M059J (cell line): ENCODE results near the gene DNAH12. TPM values are rescaled to one million over a fixed set of nuclear protein-coding genes. Genes with fewer than 3 reads are reported as not detected.

Experiments used
- DNase-seq: peaks from one replicate; pipeline ENCODE4 v3.0.0-alpha.2; 2012; ENCODE audit warnings: low read depth
- total RNA-seq: library from RNA; depleted of rRNA; stranded (reverse); fragments of >200 nt; shearing (Covaris generic); gene quantifications from 2 replicates; pipeline ENCODE4 v1.2.3, GENCODE V29; 2014; rRNA removed

Gene DNAH12, protein sequence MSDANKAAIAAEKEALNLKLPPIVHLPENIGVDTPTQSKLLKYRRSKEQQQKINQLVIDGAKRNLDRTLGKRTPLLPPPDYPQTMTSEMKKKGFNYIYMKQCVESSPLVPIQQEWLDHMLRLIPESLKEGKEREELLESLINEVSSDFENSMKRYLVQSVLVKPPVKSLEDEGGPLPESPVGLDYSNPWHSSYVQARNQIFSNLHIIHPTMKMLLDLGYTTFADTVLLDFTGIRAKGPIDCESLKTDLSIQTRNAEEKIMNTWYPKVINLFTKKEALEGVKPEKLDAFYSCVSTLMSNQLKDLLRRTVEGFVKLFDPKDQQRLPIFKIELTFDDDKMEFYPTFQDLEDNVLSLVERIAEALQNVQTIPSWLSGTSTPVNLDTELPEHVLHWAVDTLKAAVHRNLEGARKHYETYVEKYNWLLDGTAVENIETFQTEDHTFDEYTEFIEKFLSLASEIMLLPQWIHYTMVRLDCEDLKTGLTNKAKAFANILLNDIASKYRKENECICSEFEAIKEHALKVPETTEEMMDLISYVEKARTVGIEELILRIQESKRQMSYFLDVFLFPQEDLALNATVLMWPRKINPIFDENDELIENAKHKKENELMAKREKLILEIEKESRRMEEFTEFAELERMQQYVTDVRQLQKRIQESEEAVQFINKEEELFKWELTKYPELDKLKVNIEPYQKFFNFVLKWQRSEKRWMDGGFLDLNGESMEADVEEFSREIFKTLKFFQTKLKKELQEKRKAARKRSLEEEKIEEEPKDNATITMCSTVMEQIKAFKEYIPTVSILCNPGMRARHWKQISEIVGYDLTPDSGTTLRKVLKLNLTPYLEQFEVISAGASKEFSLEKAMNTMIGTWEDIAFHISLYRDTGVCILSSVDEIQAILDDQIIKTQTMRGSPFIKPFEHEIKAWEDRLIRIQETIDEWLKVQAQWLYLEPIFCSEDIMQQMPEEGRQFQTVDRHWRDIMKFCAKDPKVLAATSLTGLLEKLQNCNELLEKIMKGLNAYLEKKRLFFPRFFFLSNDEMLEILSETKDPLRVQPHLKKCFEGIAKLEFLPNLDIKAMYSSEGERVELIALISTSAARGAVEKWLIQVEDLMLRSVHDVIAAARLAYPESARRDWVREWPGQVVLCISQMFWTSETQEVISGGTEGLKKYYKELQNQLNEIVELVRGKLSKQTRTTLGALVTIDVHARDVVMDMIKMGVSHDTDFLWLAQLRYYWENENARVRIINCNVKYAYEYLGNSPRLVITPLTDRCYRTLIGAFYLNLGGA (N-terminal part only)
- 0.02 and 0.47 TPM in 2 replicates for total RNA-seq

DNA sequence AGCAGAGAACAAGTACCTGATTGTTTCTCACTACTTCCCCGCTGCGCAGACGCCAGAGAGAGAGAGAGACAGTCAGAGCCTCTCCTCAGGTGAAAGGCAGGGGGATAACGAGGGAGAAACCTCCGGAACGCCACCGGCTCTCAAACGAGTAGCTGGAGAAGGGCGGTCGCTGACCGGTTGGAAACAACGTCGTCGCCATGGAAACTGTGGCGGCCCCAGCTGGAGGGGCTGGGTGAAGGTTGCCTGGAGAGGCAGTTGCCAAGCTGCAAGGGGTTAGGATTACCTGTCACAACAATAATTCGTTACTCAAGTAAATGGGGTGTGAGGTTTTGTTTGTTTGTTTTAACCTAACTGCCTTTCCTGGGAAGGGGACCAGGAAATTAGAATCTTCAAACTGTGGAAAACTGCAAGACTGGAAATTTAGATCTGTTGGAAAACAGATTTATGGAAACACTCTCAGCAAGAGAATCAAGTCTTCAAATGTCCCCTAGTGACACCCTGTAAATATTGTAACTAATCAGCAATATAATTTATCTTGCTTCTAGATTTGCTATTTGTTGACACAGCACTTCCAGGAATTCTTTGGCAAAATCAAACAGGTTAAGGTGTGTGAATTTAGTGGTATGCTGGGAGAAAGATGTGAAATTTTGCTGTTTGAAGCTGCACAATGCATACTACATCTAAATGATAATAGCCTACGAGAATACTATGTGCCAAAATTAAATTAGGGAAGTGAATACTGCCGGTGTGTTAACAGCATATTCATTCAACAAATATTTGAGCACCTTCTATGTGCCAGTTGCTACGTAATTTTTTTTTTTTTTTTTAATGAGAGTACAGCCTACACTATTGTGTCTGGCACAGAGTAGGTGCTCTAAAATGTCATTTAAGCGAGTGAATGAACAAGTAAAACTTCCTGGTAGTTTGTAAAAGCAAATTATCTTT lies at the start of gene DNAH12:
Gene DNAH12 (minus strand): TSS at position 164 of the 945 bp plus-strand sequence. CDS start 1,474 bp downstream, outside the sequence.
- peak; percentile 70 for DNase-seq

DNA sequence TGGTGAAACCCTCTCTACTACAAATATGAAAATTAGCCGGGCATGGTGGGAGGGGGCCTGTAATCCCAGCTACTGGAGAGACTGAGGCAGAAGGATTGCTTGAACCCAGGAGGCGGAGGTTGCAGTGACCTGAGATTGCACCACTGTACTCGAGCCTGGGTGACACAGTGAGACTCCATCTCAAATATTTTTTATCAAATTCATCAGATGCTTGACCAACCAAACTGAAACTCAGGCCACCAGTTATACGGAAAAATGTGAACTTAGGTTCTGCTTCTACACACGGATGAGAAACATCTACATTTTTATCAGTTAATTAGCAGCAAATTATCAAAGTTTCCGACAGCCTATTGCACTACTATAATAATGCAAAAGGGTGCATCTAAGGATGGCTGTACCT lies 48.2 kb upstream of the DNAH12 start:
- no peak for DNase-seq

DNA sequence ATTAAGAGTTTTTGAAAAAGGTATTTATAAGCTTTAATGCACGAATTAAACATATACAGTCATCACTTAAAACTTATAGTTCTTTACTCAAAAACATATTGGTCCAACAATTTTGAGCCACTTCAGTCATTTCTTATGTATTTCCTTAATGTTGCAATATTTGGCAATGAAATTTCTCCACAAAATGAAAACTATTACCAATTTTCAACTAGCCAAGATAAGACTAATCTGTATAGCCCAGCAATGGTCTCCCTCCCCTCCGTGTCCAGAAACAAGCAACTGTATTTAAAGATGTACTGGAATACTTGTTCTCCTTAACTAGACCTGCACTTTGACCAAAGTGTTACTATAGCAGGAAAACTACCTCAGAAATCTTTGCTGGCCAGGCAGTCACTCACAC lies 43.8 kb upstream of the DNAH12 start:
- DNase-seq: no peak

DNA sequence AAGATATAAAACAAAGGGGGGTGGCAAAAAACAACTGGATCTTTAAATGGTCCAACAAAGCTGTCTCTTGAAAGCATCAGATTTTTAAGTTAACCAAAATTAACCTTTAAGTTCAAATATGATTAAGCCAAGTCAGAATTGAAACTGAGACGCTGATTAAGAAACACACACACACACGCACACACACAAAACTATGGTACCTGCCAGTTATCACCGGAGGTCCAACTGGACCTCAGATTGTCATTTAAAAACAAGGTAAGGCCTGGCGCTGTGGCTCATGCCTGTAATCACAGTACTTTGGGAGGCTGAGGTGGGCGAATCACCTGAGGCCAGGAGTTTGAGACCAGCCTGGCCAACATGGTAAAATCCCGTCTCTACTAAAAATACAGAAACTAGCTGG lies 42.6 kb upstream of the DNAH12 start:
- DNase-seq: no peak

DNA sequence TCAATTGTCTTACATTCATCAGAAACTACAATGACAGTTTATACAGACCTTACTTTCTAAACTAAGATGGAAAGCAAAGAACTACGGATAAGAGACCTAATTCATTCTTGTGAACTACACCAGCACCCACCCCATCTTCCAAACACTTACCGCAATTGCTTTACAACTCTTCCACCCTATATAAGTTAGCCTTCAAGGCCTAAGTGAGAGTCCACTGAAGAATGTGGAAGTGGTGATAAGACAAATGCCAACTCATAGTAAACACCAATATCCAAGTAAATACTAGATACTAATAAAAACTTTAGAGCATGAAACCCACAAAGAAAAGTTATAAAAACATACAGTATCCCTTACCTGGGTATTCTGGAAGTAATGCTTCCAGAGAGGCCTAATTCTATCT lies 39.4 kb upstream of the DNAH12 start:
- no peak for DNase-seq

DNA sequence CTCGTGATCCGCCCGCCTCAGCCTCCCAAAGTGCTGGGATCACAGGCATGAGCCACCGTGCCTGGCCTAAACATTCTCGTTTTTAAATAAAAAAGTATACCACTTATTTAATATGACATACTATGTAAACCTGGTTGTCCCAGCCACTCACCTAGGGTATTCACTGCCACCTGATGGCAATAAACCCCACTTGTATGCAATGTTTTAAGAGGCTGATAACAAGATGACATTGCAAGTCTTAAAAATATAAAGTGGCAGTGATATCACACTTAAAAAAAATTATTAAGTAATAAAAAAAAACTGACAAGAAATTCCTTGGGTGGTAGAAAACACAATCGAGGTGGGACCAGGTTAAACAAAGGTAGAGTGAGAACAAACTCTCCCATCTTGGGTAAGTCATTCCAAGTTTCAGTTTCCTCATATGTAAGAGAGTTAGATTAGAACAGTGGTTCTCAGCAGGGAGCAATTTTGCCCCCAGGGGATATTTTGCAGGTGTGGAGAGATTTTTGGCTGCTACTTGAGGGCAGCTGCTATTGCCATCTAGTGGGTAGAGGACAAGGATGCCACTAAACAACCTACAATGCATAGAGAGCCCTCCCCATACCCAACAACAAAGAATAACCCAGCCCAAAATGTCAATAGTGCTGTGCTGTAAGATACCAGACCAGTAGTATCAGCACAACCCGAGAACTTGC lies 38.5 kb upstream of the DNAH12 start:
- peak; percentile 68 for DNase-seq

DNA sequence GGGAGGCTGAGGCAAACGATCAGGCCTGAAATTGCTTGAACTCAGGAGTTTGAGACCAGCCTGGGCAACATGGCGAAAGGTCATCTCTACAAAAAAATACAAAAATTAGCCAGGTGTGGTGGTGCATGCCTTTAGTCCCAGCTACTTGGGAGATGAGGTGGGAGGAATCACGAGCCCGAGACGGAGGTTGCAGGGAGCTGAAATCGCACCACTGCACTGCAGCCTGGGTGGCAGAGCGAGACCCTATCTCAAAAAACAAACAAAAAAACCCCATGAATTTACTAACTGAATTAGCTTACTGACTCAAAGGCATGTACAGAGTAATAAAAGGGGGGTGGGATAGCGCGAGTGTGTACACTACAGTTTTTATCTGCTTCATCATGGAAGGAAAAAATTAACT lies 33.7 kb upstream of the DNAH12 start:
- no peak for DNase-seq

DNA sequence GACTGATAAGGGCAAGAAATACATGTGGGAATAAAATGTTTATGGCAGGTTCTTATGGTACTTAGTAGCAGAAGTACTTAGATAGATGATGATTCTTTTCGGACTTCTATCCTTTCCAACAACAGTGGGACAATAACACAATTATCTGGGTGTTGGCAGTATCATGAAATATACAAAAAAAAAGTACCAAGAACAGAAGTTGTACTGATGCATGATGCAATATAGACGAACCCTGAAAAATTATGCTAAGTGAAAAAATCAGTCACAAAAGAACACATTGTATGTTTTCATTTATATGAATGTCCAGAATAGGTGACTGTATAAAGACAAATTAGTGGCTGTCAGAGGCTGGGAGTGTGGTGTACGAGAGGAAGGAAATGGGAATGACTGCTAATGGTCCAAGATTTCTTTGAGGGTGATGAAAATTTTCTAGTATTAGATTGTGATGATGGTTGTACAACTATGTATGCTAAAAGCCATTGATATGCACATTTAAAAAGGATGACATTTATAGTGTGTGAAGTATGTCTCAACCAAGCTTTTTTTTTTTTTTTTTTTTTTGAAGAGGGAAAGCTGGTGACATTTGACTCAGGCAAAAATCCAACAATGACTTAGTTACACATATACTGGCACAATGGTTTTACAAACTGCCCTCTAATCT lies 32.0 kb upstream of the DNAH12 start:
- DNase-seq: no peak

DNA sequence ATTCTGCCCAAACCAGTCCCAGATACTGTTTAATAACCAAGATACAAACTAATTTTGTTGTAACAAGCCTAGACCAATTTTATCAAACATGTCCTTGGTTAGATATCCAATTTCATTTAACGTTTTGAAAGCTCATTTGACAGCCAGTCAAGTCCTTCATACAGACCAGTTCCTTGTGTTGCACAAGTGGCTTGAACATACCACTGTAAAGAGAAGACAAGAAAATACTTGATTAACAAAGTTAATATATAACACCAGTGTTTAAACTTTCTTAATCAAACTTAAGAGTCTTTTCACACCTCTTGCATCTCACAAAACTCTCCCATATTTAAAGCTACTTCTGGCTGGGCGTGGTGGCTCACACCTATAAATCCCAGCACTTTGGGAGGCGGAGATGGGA lies 28.0 kb upstream of the DNAH12 start:
- no peak for DNase-seq

DNA sequence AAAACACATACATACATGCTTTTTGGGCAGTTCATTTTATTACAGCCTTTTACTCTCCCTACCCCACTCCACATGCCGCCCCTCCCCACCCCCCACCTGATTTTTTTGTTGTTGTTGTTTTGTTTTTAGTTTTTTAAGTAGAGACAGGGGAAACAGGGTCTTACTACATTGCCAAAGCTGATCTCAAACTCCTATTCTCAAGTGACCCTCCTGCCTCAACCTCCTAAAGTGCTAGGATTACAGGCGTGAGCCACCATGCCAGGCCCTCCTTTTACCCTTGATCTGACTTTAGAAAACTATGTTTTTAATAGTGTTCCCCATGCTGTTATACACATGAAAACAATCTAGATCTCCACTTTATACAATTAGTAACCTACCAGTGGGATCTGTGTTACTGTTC lies 26.7 kb upstream of the DNAH12 start:
- no peak for DNase-seq

DNA sequence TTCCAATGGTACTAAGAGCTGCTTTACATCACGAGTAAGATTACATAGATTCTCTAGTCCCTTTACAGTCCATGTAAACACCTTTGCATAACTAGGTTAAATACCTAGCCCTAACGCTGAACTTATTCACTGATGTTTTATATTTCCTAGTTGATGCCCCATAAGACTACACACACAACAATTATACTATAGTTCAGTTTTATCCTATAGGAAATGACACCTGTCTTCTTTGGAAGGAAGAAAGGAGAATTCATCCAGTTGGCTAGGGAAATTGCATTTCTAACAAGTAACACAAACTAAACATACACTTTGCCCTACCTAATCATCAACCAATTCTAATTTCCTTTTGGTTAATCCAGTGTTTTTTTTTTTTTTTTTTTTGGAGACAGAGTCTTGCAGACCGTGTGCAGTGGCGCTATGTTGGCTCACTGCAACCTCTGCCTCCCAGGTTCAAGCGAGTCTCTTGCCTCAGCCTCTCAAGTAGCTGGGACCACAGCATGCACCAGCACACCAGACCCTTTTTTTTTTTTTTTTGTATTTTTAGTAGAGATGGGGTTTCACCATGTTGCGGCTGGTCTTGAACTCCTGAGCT lies 25.8 kb upstream of the DNAH12 start:
- DNase-seq: no peak

DNA sequence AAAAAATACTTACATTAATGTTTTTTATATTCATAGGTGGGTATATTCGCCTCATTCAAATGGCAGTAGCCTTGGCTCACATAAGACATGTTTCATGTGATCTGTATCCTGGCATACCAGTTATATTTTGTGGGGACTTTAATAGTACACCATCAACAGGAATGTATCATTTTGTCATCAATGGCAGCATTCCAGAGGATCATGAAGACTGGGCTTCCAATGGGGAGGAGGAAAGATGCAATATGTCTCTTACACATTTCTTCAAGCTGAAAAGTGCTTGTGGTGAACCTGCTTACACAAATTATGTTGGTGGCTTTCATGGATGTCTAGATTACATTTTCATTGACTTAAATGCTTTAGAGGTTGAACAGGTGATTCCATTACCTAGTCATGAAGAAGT lies 15.4 kb upstream of the DNAH12 start:
- peak; percentile 54 for DNase-seq

DNA sequence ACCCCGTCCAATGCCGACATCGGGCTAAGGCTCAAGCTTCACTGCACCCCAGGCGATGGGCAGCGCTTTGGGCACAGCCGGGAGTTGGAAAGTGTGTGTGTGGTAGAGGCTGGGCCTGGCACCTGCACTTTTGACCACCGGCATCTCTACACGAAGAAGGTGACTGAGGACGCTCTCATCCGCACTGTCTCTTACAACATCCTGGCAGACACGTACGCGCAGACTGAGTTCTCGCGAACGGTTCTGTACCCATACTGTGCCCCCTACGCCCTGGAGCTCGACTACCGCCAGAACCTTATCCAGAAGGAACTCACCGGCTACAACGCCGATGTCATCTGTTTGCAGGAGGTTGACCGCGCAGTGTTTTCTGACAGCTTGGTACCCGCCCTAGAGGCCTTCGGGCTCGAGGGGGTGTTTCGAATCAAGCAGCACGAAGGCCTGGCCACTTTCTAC lies 13.0 kb upstream of the DNAH12 start:
- peak; percentile 58 for DNase-seq

DNA sequence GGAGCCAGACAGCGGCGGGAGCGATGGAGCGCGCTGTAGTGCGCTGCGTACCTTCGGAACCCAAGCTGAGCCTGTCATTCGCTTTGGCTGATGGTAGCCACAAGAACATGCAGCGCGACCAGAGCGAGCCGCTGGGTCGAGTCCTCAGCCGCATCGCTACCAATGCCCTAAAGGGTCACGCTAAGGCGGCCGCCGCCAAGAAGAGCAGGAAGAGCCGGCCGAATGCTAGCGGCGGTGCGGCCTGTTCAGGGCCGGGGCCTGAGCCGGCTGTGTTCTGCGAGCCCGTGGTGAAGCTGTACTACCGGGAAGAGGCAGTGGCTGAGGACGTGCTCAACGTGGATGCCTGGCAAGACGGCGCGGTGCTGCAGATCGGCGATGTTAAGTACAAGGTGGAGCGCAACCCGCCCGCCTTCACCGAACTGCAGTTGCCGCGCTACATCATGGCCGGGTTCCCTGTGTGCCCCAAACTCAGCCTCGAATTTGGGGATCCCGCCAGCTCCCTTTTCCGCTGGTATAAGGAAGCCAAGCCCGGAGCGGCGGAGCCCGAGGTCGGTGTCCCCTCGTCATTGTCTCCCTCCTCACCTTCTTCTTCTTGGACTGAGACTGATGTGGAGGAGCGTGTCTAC lies 12.4 kb upstream of the DNAH12 start:
- peak; percentile 36 for DNase-seq

DNA sequence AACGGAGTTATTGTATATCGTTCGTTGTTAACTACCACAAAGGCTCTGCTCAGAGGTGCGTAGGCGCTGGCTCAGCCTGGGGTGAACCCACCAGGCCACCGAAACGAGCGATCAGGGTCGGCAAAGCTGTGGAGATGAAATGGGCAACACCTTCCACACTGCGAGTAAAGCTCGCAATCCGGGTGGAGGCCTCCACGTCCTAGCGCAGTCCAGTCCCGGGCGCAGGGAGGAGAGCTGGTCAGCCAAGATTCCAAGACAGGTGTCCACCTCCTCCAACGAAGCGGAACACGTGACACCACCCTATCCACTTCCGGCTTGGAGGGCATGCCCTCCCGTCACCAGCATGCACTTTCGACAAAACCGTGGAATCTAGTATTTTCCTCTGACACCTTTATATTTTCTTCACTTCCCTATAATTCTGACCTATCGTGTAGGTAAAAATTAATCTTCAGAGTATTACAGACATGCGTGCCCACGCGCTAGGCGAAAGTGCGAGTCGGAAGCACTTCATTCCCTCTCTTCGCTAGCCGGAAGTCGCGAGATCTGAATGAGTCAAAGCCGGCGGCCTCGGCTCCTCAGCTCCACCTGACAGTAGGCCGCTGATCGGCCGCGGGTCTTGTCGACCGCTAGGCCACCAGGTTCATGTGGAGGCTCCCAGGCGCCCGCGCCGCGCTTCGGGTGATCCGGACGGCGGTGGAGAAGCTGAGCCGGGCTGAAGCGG lies 11.8 kb upstream of the DNAH12 start, which contains the start of gene PDE12:
Gene PDE12 (plus strand): TSS at position 537 of the 721 bp plus-strand sequence. CDS start 106 bp downstream, at position 643.
- peak; percentile 87 for DNase-seq

DNA sequence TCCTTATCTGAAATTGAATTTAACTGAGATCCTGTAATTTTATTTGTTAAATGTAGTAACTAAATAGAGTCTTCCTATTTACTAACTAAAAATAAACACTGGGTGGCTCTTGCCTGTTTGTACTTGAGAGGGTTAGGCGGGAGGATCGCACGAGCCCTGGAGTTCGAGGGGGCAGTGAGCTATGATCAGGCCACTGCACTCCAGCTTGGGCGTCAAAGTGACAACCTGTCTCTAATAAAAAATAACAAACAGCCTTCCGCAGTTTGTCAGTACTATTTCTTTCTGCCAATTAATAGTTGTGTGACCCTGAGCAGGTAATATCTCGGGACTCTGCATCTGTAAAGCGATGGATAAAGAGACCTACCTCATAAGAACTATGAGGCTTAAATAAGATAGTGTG lies 11.2 kb upstream of the DNAH12 start:
- no peak for DNase-seq

DNA sequence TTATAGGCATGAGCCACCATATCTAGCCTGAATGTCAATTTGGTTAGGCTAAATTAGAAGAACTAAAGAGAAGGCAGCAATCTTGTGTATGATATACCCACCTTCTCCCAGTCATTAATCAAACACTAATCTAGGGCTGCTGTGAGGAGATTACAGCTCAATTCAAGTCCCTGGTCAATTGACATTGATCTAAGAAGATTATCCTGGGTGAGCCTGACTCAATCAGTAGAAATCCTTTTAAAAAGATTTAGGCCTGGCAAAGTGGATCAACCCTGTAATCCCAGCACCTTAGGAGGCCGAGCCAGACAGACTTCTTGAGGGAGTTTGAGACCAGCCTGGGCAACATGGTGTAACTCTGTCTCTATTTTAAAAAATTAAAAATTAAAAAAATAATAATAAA lies 2.5 kb upstream of the DNAH12 start:
- no peak for DNase-seq
